Activated T-cell treated with anti-CD3 and anti-CD28 coated beads for 1 hour (primary cell): ENCODE measurements around the gene GTPBP10.

ENCODE experiments used
- DNase-seq: peaks from one replicate; pipeline ENCODE4 v3.0.0-alpha.2; 2020; ENCODE audit warnings: low read depth

GTPBP10 gene

GRCh38 chr7:90351987-90352386 lies 5.5 kb downstream of the GTPBP10 start:
- no peak for DNase-seq

GRCh38 chr7:90383422-90383821 lies 36.9 kb downstream of the GTPBP10 start:
- DNase-seq = no peak

GRCh38 chr7:90383861-90384260 lies 37.3 kb downstream of the GTPBP10 start:
- no peak for DNase-seq

GRCh38 chr7:90384433-90384832 lies 37.9 kb downstream of the GTPBP10 start:
- no peak for DNase-seq

GRCh38 chr7:90387470-90388240 lies 41.1 kb downstream of the GTPBP10 start:
- DNase-seq = no peak

GRCh38 chr7:90390926-90391325 lies 44.4 kb downstream of the GTPBP10 start:
- DNase-seq = no peak

- no peak for DNase-seq
Measured at GRCh38 chr7:90391488-90391887, 45.0 kb downstream of the GTPBP10 start.

GRCh38 chr7:90396420-90396819 lies 49.9 kb downstream of the GTPBP10 start:
- DNase-seq = no peak

- no peak for DNase-seq
Measured at GRCh38 chr7:90401989-90402388, 55.5 kb downstream of the GTPBP10 start.

GRCh38 chr7:90402785-90403173 lies 56.3 kb downstream of the GTPBP10 start:
- DNase-seq = no peak

- peak; percentile 33 for DNase-seq
Measured at GRCh38 chr7:90403174-90404113, 56.9 kb downstream of the GTPBP10 start, which contains the start of gene CLDN12. Gene CLDN12 (plus strand): TSS chr7:90403461. CDS start chr7:90412677, 9,216 bp downstream.

GRCh38 chr7:90404777-90405176 lies 58.3 kb downstream of the GTPBP10 start:
- no peak for DNase-seq

GRCh38 chr7:90407484-90407821 lies 60.9 kb downstream of the GTPBP10 start:
- no peak for DNase-seq

- no peak for DNase-seq
Measured at GRCh38 chr7:90408142-90408541, 61.6 kb downstream of the GTPBP10 start.

GRCh38 chr7:90409667-90410066 lies 63.2 kb downstream of the GTPBP10 start:
- no peak for DNase-seq

- no peak for DNase-seq
Measured at GRCh38 chr7:90411510-90411909, 65.0 kb downstream of the GTPBP10 start.

- DNase-seq = no peak
Measured at GRCh38 chr7:90412458-90413184, 66.1 kb downstream of the GTPBP10 start.

- DNase-seq = no peak
Measured at GRCh38 chr7:90413185-90413528, 66.6 kb downstream of the GTPBP10 start.

GRCh38 chr7:90421651-90422050 lies 75.1 kb downstream of the GTPBP10 start:
- DNase-seq = no peak

- no peak for DNase-seq
Measured at GRCh38 chr7:90424720-90425119, 78.2 kb downstream of the GTPBP10 start.

GRCh38 chr7:90425376-90425775 lies 78.9 kb downstream of the GTPBP10 start:
- DNase-seq = no peak

- no peak for DNase-seq
Measured at GRCh38 chr7:90430614-90431460, 84.3 kb downstream of the GTPBP10 start.
